ENCODE measurements around the gene PKIB. TPM values are rescaled to one million over a fixed set of nuclear protein-coding genes. Genes with fewer than 3 reads are reported as not detected.
A peak's percentile ranks its signal among the peaks of the same experiment; 100 is the strongest.

PKIB gene
- total and polyA plus RNA-seq, 2 of the 4 experiments (the other 2 are of a cell fraction) = 6.3 to 13.1 TPM

GRCh38 chr6:122624853-122625252 lies 14.6 kb downstream of the PKIB start:
- no peak overlapping the region for H3K14ac ChIP-seq (replicated peaks; ENCODE audit: low read depth, low read length)
- no peak overlapping the region for H2BK5ac ChIP-seq (ENCODE audit: low read depth, low read length, poor library complexity, severe bottlenecking)
- H3K4me3 ChIP-seq (ENCODE audit: insufficient read depth, low read depth, low read length) = no peak overlapping the region
- no peak overlapping the region for H2BK20ac ChIP-seq (ENCODE audit: low read depth, low read length)
- TF ChIP-seq SMC3 (IDR thresholded peaks at IDR 0.05; ENCODE audit: low read depth, low read length) = no peak
- peak; percentile 85 for TF ChIP-seq CEBPB (IDR thresholded peaks at IDR 0.05; ENCODE audit: low read depth, low read length)
- in situ Hi-C loops (cut with MboI; ENCODE audit: low sequenced_read_pairs) (no loop called here), intact Hi-C loops (cut with micrococcal nuclease) (no loop called here), dilution Hi-C loops (cut with HindIII; ENCODE audit: low sequenced_read_pairs, unreplicated experiment) (no loop called here)
- H3K4ac ChIP-seq (ENCODE audit: low read depth, low read length) = no peak overlapping the region
- ATAC-seq (ENCODE audit: low read depth) (no peak), DNase-seq (no peak)
- POLR2A ChIA-PET (ENCODE audit: unreplicated experiment) = no interaction called here
- H2AK9ac ChIP-seq (replicated peaks; ENCODE audit: low read depth, low read length, poor library complexity) = no peak overlapping the region
- no peak overlapping the region for H3K27ac ChIP-seq (ENCODE audit: insufficient read depth, low read length)
- H3K23ac ChIP-seq (ENCODE audit: low read depth, low read length) = no peak overlapping the region
- no peak overlapping the region for H2AFZ ChIP-seq (replicated peaks; ENCODE audit: low read length, poor library complexity)
- no peak overlapping the region for H2BK120ac ChIP-seq (ENCODE audit: low read depth, low read length)
- H4K8ac ChIP-seq (ENCODE audit: low read depth in 2 of 2, low read length in 2 of 2) = no peak overlapping the region
- no peak overlapping the region for H3K18ac ChIP-seq (ENCODE audit: low read depth, low read length)
- no peak overlapping the region for H4K5ac ChIP-seq (ENCODE audit: low read depth, low read length)
- no peaks in the 10 kb centered on the region for H3K79me1 ChIP-seq (ENCODE audit: low read depth in 1 of 2, low read length in 2 of 2)
- no peak overlapping the region for H2BK15ac ChIP-seq (ENCODE audit: low read depth, low read length)
- no peaks in the 10 kb centered on the region for H3K9me1 ChIP-seq (ENCODE audit: insufficient read depth, low read length)
- no peaks in the 10 kb centered on the region for H3K27me3 ChIP-seq (ENCODE audit: control insufficient read depth, insufficient read depth, low read length)
- no peak overlapping the region for H3K56ac ChIP-seq (ENCODE audit: extremely low read depth, insufficient read depth, low read length)
- H4K91ac ChIP-seq (ENCODE audit: insufficient read depth, low read depth, low read length) = no peak overlapping the region
- CTCF ChIA-PET = interaction anchor here (0.6 kb wide), 1 partner anchor 296 kb away, joined by 3 read pairs; no protein-coding TSS in a partner anchor
- no peaks in the 10 kb centered on the region for H3K9me3 ChIP-seq (ENCODE audit: control insufficient read depth, insufficient read depth, low read length)
- no peaks in the 10 kb centered on the region for H3K36me3 ChIP-seq (ENCODE audit: control insufficient read depth, insufficient read depth, low read length)
- H3K4me2 ChIP-seq (ENCODE audit: low read depth, low read length) = no peak overlapping the region
- BruUV-seq (replicated peaks) = no TSS peak
- H4K20me1 ChIP-seq (ENCODE audit: insufficient read depth, low read length) = no peaks in the 10 kb centered on the region
- no peak overlapping the region for H2AK5ac ChIP-seq (ENCODE audit: low read depth, low read length)
- no peaks in the 10 kb centered on the region for H3K4me1 ChIP-seq (ENCODE audit: control insufficient read depth, insufficient read depth, low read length)
- H3K9ac ChIP-seq (ENCODE audit: low read depth, low read length) = no peak overlapping the region
- no CpG with 5 or more reads among the region's 2 CpGs for WGBS, 2 experiments (ENCODE audit: extremely low coverage in 2 of 2, insufficient read length in 1 of 2)

Data from IMR-90 (cell line).